PC-9 (cell line): Measurements from ENCODE around the gene RTN4RL1. TPM values are rescaled to one million over a fixed set of nuclear protein-coding genes. Genes with fewer than 3 reads are reported as not detected.

Experiments
- BruUV-seq: library from RNA; stranded (reverse); fragments of 400-500 nt; replicated peaks from 2 replicates; lab custom pipeline; 2021; lab: Mats Ljungman, UMichigan
- CTCF ChIA-PET: fragments of 300-600 bp; sonication (Branson Sonifier 250); formaldehyde crosslinking; loops from one replicate; lab custom pipeline; 2022; ENCODE audit warnings: antibody characterized with exemption; lab: Charles Lee
- POLR2A ChIA-PET: fragments of 300-600 bp; sonication (Branson Sonifier 250); formaldehyde crosslinking; loops from one replicate; lab custom pipeline; 2022; ENCODE audit warnings: antibody characterized with exemption; ENCODE audit not compliant: unreplicated experiment; lab: Charles Lee
- DNase-seq, 2 experiments: peaks; one replicate each; pipeline versions ENCODE4 v3.0.0 to v3.0.0-alpha.2; 2015 to 2022; ENCODE audit warnings: mixed read lengths in 1 of 2
- H2AFZ ChIP-seq: fragments of 200-600 bp; sonication (generic); 2 replicates; pipeline ENCODE4 v1.8.1; 2017; ENCODE audit warnings: antibody characterized with exemption
- H3F3A ChIP-seq: fragments of 200-600 bp; sonication (generic); 2 replicates; pipeline ENCODE4 v1.8.1; 2017; ENCODE audit warnings: antibody characterized with exemption, mild to moderate bottlenecking, low read depth; ENCODE audit not compliant: insufficient read depth
- H3K27ac ChIP-seq: fragments of 200-600 bp; sonication (generic); 2 replicates; pipeline ENCODE4 v1.6.1; 2016; ENCODE audit warnings: mixed run types
- H3K27me3 ChIP-seq: fragments of 200-600 bp; sonication (generic); 2 replicates; pipeline ENCODE4 v1.6.1; 2016; ENCODE audit warnings: low read depth, mixed run types; ENCODE audit not compliant: insufficient read depth
- H3K36me3 ChIP-seq: fragments of 200-600 bp; sonication (generic); 2 replicates; pipeline ENCODE4 v1.6.1; 2016; ENCODE audit warnings: low read depth, mixed run types
- H3K4me1 ChIP-seq: fragments of 200-600 bp; sonication (generic); replicated peaks from 2 replicates; pipeline ENCODE4 v1.6.1; 2016; ENCODE audit warnings: mixed run types; ENCODE audit not compliant: insufficient read depth
- H3K4me2 ChIP-seq: fragments of 200-600 bp; sonication (generic); 2 replicates; pipeline ENCODE4 v1.6.1; 2017; ENCODE audit warnings: mixed run types
- H3K4me3 ChIP-seq: fragments of 200-600 bp; sonication (generic); 2 replicates; pipeline ENCODE4 v1.6.1; 2016; ENCODE audit warnings: mixed run types
- H3K79me2 ChIP-seq: fragments of 200-600 bp; sonication (generic); 2 replicates; pipeline ENCODE4 v1.6.1; 2017; ENCODE audit warnings: low read depth, mixed run types
- H3K9me2 ChIP-seq: fragments of 200-600 bp; sonication (generic); 2 replicates; pipeline ENCODE4 v1.8.1; 2017; ENCODE audit warnings: mild to moderate bottlenecking; ENCODE audit not compliant: insufficient read depth
- H3K9me3 ChIP-seq: fragments of 200-600 bp; sonication (generic); 2 replicates; pipeline ENCODE4 v1.8.1; 2016; ENCODE audit warnings: low read depth; ENCODE audit not compliant: insufficient read depth
- H4K20me1 ChIP-seq: fragments of 200-600 bp; sonication (generic); 2 replicates; pipeline ENCODE4 v1.8.1; 2017; ENCODE audit not compliant: insufficient read depth
- CTCF ChIP-seq: fragments of 200-600 bp; sonication (generic); conservative IDR thresholded peaks from 2 replicates; pipeline ENCODE4 v1.6.1; 2017; ENCODE audit warnings: mixed run types, antibody characterized with exemption, mild to moderate bottlenecking, moderate library complexity
- EZH2 ChIP-seq: fragments of 200-600 bp; sonication (generic); IDR thresholded peaks from 2 replicates; pipeline ENCODE4 v1.8.0; 2017; ENCODE audit warnings: antibody characterized with exemption, low read depth
- intact Hi-C: fragments of 100-400 bp; cut with micrococcal nuclease; formaldehyde crosslinking; loops from one replicate; pipeline ENCODE4 v1.10.0; 2022; ENCODE audit not compliant: unreplicated experiment
- total RNA-seq: library from RNA; stranded (reverse); gene quantifications from 2 replicates; pipeline ENCODE4 v1.2.3, GENCODE V29; 2021

Gene RTN4RL1
- total RNA-seq, 1 experiment from 2014 or later, result 0.13 TPM

GRCh38 chr17:1928976-1929375 is 96.2 kb downstream of the RTN4RL1 start:
- ChIA-PET POLR2A (no interaction called here), CTCF (no interaction called here)
- no peaks in the 10 kb centered on the region for H3K9me2 ChIP-seq
- H3K27me3 ChIP-seq, result peaks cover 21% of the 10 kb centered on the region; the same call in 1 of the 2 replicates
- H3F3A ChIP-seq, result no peaks in the 10 kb centered on the region
- BruUV-seq, result no TSS peak
- no peak for DNase-seq
- no peaks in the 10 kb centered on the region for H4K20me1 ChIP-seq
- H3K36me3 ChIP-seq, result no peaks in the 10 kb centered on the region
- no peak overlapping the region for H3K4me2 ChIP-seq
- no peaks in the 10 kb centered on the region for H3K9me3 ChIP-seq
- H3K27ac ChIP-seq, result no peak overlapping the region
- intact Hi-C loops, result no loop called here
- H3K4me1 ChIP-seq, result no peaks in the 10 kb centered on the region
- H3K79me2 ChIP-seq, result no peaks in the 10 kb centered on the region
- no peak overlapping the region for H3K4me3 ChIP-seq
- TF ChIP-seq EZH2, result no peak
- no peak for TF ChIP-seq CTCF
- no peak overlapping the region for H2AFZ ChIP-seq

- Histone ChIP-seq H3K4me3 (no peak overlapping the region), H2AFZ (no peak overlapping the region), H3K79me2 (no peaks in the 10 kb centered on the region), H3K27ac (no peak overlapping the region), H3K9me3 (no peaks in the 10 kb centered on the region), H3K4me1 (no peaks in the 10 kb centered on the region), H3K36me3 (no peaks in the 10 kb centered on the region), H3K9me2 (no peaks in the 10 kb centered on the region), H3K27me3 (no peaks in the 10 kb centered on the region), H4K20me1 (no peaks in the 10 kb centered on the region), H3F3A (no peaks in the 10 kb centered on the region), H3K4me2 (no peak overlapping the region)
- POLR2A ChIA-PET, result no interaction called here
- CTCF ChIA-PET, result no interaction called here
- no peak for DNase-seq
- intact Hi-C loops, result no loop called here
- no peak for TF ChIP-seq CTCF
- no peak for TF ChIP-seq EZH2
- no TSS peak for BruUV-seq
Measured at GRCh38 chr17:1920948-1921351, 104.2 kb downstream of the RTN4RL1 start.

- BruUV-seq, result no TSS peak
- H3K9me2 ChIP-seq, result no peaks in the 10 kb centered on the region
- no peak overlapping the region for H2AFZ ChIP-seq
- DNase-seq, result no peak
- TF ChIP-seq EZH2 (no peak), CTCF (no peak)
- ChIA-PET CTCF (no interaction called here), POLR2A (no interaction called here)
- H3K27ac ChIP-seq, result no peak overlapping the region
- H3K36me3 ChIP-seq, result no peaks in the 10 kb centered on the region
- intact Hi-C loops, result no loop called here
- no peaks in the 10 kb centered on the region; the same call in 1 of the 2 replicates for H3K27me3 ChIP-seq
- no peak overlapping the region for H3K4me2 ChIP-seq
- H3F3A ChIP-seq, result no peaks in the 10 kb centered on the region
- H3K79me2 ChIP-seq, result no peaks in the 10 kb centered on the region
- no peak overlapping the region for H3K4me3 ChIP-seq
- H3K4me1 ChIP-seq, result no peaks in the 10 kb centered on the region
- H4K20me1 ChIP-seq, result no peaks in the 10 kb centered on the region
- H3K9me3 ChIP-seq, result no peaks in the 10 kb centered on the region
Measured at GRCh38 chr17:1919201-1919600, 105.9 kb downstream of the RTN4RL1 start.
